ENCODE data around the gene NFATC2.

The NFATC2 gene

DNA sequence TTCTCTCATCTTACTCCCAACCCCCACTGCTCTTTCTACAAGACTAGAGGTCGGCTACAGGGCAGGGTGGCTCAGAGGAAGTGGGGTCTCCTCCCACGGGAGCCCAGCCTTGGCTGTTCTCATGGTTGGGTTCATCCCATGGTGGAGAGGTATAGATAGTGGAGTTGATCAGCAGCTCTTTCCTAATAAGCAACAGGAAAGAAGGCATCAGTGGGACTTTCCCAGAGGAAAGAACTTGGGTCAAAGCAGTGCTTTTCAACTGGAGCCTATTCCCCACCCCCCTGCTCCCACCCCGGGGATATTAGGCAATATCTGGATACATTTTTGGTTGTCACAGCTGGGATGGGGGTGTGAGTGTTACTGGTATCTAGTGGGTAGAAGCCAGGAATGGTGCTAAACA lies 200.9 kb downstream of the NFATC2 start:
- peak; percentile 66 to 77 for DNase-seq (ENCODE audit: low read depth in 2 of 2)
- no peak overlapping the region for H3K4me3 ChIP-seq (replicated peaks in 1 of 2; ENCODE audit: low read depth in 2 of 2, low read length in 2 of 2)
- TF ChIP-seq, protein P1, sequence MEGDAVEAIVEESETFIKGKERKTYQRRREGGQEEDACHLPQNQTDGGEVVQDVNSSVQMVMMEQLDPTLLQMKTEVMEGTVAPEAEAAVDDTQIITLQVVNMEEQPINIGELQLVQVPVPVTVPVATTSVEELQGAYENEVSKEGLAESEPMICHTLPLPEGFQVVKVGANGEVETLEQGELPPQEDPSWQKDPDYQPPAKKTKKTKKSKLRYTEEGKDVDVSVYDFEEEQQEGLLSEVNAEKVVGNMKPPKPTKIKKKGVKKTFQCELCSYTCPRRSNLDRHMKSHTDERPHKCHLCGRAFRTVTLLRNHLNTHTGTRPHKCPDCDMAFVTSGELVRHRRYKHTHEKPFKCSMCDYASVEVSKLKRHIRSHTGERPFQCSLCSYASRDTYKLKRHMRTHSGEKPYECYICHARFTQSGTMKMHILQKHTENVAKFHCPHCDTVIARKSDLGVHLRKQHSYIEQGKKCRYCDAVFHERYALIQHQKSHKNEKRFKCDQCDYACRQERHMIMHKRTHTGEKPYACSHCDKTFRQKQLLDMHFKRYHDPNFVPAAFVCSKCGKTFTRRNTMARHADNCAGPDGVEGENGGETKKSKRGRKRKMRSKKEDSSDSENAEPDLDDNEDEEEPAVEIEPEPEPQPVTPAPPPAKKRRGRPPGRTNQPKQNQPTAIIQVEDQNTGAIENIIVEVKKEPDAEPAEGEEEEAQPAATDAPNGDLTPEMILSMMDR (IDR thresholded peaks at IDR 0.05; ENCODE audit: low read depth, low read length): no peak

DNA sequence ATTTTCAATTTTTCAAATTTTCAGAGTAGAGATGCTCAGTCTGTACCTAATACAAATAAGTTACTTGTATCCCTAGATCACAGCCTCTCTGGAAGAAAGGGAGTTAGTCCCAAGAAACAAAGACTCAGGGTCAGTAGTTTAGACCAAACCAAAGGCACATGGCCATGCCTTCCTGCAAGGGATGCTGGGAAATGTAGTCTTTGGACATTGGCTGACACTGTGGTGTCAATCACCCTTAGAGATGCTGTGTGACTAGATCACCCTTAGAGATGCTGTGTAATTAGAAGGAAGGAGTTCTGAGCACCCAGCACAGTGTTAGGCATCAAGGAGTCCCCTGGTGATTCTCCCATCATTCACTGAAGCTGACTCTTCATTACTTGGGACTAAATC lies 202.1 kb downstream of the NFATC2 start:
- no peak for DNase-seq (ENCODE audit: low read depth in 2 of 2)
- TF ChIP-seq, protein P1 (IDR thresholded peaks at IDR 0.05; ENCODE audit: low read depth, low read length): no peak

GRCh38 chr20:51339721-51340450 lies 202.6 kb downstream of the NFATC2 start:
- no peak overlapping the region for H3K4me3 ChIP-seq (replicated peaks in 1 of 2; ENCODE audit: low read depth in 2 of 2, low read length in 2 of 2)
- TF ChIP-seq, protein P1 (IDR thresholded peaks at IDR 0.05; ENCODE audit: low read depth, low read length): no peak
- DNase-seq (ENCODE audit: low read depth in 2 of 2): no peak

More for the DNA sequence above, 202.1 kb downstream of the NFATC2 start:
- no peak overlapping the region for H3K4me3 ChIP-seq (replicated peaks in 1 of 2; ENCODE audit: low read depth in 2 of 2, low read length in 2 of 2)

- peak; percentile 48 to 93 for DNase-seq (ENCODE audit: low read depth in 2 of 2)
- TF ChIP-seq, protein P1 (IDR thresholded peaks at IDR 0.05; ENCODE audit: low read depth, low read length): no peak
Measured at GRCh38 chr20:51338692-51339440, 203.7 kb downstream of the NFATC2 start.

GRCh38 chr20:51337126-51337805 lies 205.3 kb downstream of the NFATC2 start:
- TF ChIP-seq, protein P1 (IDR thresholded peaks at IDR 0.05; ENCODE audit: low read depth, low read length): no peak
- DNase-seq (ENCODE audit: low read depth in 2 of 2): no peak
- no peak overlapping the region for H3K4me3 ChIP-seq (replicated peaks in 1 of 2; ENCODE audit: low read depth in 2 of 2, low read length in 2 of 2)

More at GRCh38 chr20:51338692-51339440, 203.7 kb downstream of the NFATC2 start:
- H3K4me3 ChIP-seq (replicated peaks in 1 of 2; ENCODE audit: low read depth in 2 of 2, low read length in 2 of 2): no peak overlapping the region

Measured in cardiac fibroblast (primary cell).